ENCODE data around the gene ABI3.

ABI3 gene

GRCh38 chr17:49230636-49231562 lies 20.4 kb downstream of the ABI3 start, which contains the start of gene PHOSPHO1:
Gene PHOSPHO1 (minus strand): TSS chr17:49230787. CDS start chr17:49226691, 4,096 bp downstream.
- TF ChIP-seq CTCF (IDR thresholded peaks at IDR 0.05; ENCODE audit: low read depth, low read length) = no peak
- peak; percentile 78 to 83 for DNase-seq (ENCODE audit: low read depth in 2 of 2)
- H3K4me3 ChIP-seq (replicated peaks in 1 of 2; ENCODE audit: low read depth in 2 of 2, low read length in 2 of 2) = peak within 1 kb of the TSS; percentile 67 to 78

GRCh38 chr17:49231563-49231894 lies 21.0 kb downstream of the ABI3 start:
- no peak for DNase-seq (ENCODE audit: low read depth in 2 of 2)
- no peak for TF ChIP-seq CTCF (IDR thresholded peaks at IDR 0.05; ENCODE audit: low read depth, low read length)
- H3K4me3 ChIP-seq (replicated peaks in 1 of 2; ENCODE audit: low read depth in 2 of 2, low read length in 2 of 2) = no peak overlapping the region

- no peak overlapping the region for H3K4me3 ChIP-seq (replicated peaks in 1 of 2; ENCODE audit: low read depth in 2 of 2, low read length in 2 of 2)
- no peak for TF ChIP-seq CTCF (IDR thresholded peaks at IDR 0.05; ENCODE audit: low read depth, low read length)
- DNase-seq (ENCODE audit: low read depth in 2 of 2) = no peak
These were observed 24.1 kb downstream of the ABI3 start for GRCh38 chr17:49234509-49235080.

- no peak for DNase-seq (ENCODE audit: low read depth in 2 of 2)
- H3K4me3 ChIP-seq (replicated peaks in 1 of 2; ENCODE audit: low read depth in 2 of 2, low read length in 2 of 2) = no peak overlapping the region
- no peak for TF ChIP-seq CTCF (IDR thresholded peaks at IDR 0.05; ENCODE audit: low read depth, low read length)
These were observed 25.4 kb downstream of the ABI3 start for GRCh38 chr17:49235896-49236295.

GRCh38 chr17:49239963-49240362 lies 29.5 kb downstream of the ABI3 start:
- DNase-seq (ENCODE audit: low read depth in 2 of 2) = no peak
- H3K4me3 ChIP-seq (replicated peaks in 1 of 2; ENCODE audit: low read depth in 2 of 2, low read length in 2 of 2) = no peak overlapping the region
- TF ChIP-seq CTCF (IDR thresholded peaks at IDR 0.05; ENCODE audit: low read depth, low read length) = no peak

GRCh38 chr17:49240619-49241018 lies 30.1 kb downstream of the ABI3 start:
- H3K4me3 ChIP-seq (replicated peaks in 1 of 2; ENCODE audit: low read depth in 2 of 2, low read length in 2 of 2) = no peak overlapping the region
- TF ChIP-seq CTCF (IDR thresholded peaks at IDR 0.05; ENCODE audit: low read depth, low read length) = no peak
- DNase-seq (ENCODE audit: low read depth in 2 of 2) = no peak

Measured in cardiac fibroblast (primary cell).